NCI-H524 treated with DMSO at 0.1 percent for 48 hours (cell line): ENCODE measurements around the gene MON1B.
"Not testable (repeated sequence)": the region's sequence is repeated elsewhere in the genome, so short reads cannot be mapped to it uniquely, and the experiment has no call there.

ENCODE experiments used
- DNase-seq: peaks from one replicate; lab custom pipeline; 2025; lab: John Stamatoyannopoulos, UW

The MON1B gene

DNA sequence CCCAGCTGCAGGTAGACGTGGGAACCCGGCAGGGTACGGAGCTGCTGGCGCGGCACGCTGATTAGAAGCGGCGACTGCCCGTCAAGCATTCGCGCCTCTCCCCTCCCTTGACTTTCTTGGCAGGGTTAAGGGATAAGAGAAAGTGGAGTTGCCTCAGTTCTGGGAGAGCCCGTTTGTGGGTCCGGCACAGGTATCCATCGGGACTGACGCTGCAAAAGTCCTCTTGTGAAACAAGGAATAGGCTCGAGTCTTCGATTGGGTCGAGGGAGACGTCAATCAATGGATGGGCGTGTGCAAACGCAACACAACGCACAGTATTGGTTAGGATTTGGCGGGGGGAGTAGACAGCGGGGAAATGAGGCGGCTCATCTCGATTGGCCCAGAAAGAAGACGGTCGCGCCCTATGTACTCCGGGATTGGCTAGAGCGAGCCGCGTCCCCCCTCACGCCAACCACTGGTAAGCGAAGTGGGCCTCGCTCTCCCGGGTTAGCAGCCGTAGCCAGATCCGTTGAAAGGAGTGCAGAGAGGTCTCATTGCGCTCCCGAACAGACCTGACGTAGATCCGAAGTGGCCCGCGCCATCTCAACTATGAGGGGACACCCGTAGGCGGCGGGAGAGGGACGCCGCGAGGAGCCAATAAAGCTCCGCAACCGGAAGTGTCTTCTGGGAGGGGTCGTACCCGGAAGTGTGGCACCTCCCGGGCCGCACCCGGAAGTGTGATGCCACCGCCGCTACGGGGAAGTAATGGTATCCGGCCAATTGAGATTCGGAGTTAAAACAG lies at the start of gene MON1B:
TSS of gene MON1B (plus strand) at position 713 of the 781 bp plus-strand sequence. CDS start 296 bp downstream, outside the sequence.
- peak; percentile 98 for DNase-seq

- DNase-seq: no peak
Observed at GRCh38 chr16:77143364-77143763, 47.6 kb upstream of the MON1B start.

- no peak for DNase-seq
Observed at GRCh38 chr16:77148121-77148520, 42.9 kb upstream of the MON1B start.

GRCh38 chr16:77157346-77158058 lies 33.5 kb upstream of the MON1B start:
- no peak for DNase-seq

DNA sequence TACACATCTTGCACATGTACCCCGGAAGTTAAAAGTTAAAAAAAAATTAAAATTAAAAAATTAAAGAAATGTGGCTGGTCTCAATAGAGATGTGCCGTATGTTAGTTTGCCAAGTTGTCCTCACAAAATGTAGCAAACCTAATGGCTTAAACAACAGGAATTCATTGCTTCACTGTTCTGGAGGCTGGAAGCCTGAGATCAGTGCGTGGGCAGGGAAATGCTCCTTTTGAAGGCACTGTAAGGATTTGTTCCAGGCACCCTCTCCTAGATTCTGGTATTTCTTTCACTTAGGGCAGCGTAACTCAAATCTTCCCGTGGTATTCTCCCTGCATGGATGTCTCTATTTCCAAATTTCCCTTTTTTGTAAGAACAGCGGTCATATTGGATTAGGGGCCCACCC lies 32.7 kb upstream of the MON1B start:
- no peak for DNase-seq

DNA sequence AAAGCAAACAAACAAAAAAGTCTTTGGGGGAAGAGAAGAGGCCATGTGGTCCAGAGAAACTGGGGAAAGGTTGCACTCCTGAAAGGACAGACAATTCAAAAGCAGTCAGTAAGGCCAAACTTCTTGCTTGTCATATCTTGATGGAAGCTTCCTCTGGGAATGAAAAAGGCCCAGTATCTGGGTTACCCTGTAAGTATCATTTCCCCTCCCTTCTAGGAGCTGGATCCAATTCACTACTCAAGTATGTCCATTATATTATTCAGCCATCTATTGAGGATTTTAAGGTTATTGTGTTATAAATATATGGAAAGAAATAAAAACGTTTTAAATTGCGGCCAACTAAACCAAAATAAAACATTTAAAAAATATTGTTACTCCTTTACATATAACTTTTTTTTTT lies 26.0 kb upstream of the MON1B start:
- no peak for DNase-seq

- not testable (repeated sequence) for DNase-seq
Observed at GRCh38 chr16:77165536-77166236, 25.3 kb upstream of the MON1B start.

- DNase-seq: no peak
Observed at GRCh38 chr16:77166726-77167125, 24.3 kb upstream of the MON1B start.

- DNase-seq: no peak
Observed at GRCh38 chr16:77168901-77169300, 22.1 kb upstream of the MON1B start.

DNA sequence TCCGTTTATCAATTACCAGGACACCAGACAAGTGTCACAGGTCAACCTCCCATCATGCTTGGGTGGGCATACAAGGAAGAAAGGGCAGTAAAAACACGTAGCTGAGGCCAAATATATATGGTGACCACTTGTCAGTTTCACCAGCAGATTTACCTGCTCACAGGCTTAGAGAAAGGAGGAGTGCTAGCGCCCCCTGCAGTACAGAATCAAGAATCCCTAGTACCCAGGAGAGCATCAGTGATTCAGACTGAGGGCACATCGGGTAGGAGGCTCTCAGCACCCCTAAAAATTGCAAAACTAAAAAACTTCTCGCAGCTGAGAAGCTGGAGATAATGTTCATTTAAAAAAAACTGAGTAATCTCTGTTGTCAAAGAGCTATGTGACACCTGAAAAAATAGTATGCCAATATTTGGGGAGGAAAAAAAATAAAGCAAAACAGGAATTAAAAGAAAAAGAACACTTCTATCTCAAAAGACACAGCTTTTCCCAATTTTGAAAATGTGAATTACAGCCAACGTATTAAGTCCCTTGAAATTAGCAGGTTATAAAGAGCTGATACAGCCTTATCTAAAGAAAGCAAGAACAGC lies 21.2 kb upstream of the MON1B start:
- DNase-seq: peak; percentile 26

DNA sequence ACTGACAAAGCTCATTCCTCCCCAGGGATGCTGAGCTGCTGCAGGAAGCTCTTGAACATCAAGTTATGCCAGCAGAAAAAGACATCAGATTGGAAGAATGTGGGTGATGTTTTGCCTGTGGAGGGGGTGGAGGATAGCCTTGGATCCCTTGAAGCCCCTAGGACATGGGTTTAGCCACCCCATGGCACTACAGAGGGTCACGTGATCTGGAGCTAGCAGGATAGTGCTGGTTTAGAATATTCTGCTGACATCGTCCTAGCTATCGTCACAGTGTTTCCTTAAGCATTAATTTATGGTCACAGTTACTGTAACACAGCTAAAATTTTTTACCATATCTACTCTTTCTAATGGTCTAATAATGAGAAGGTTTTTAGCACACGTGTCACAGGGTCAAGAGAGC lies 20.2 kb upstream of the MON1B start:
- DNase-seq: no peak

DNA sequence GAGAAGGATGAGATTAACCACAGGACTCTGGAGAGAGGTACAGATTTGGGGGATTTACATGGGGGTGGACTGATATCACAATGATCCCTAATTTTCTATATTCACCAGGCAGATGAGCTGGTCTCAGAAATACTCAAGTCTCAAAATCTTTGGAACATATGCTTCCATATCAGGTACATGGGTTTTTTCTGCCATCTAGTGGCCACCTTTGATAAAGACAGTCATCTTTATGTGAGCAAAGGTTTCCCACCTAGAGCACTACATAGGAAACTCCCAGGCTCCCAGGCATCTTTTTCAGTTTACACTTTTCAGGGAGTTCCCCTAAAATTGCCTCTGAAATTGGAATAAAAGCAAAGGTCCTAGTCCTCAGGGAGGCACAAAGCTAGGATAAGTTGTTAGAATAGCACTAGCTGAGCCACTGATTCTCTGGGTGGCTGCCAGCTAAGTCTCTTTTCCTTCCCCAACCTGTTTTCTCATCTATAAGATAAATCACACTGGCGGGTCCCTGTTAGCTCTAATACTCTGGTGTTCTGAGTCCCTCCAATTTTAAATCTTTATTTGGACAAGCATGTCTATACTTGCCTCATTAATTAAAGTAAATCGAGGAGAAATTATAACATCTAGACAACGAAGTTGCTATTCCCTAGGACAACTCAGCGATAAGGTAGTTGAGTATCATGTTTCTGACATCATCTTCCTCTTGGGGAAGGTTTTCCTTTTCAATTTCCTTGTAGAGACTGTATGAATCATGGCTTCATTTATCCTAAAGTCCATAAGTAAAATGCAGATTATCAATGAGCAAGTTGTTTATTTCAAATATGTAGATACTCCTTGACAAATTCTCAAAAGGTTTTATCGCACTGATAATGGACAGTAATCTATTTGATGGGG lies 19.0 kb upstream of the MON1B start:
- peak; percentile 45 for DNase-seq

- DNase-seq: no peak
Observed at GRCh38 chr16:77172951-77173350, 18.0 kb upstream of the MON1B start.

DNA sequence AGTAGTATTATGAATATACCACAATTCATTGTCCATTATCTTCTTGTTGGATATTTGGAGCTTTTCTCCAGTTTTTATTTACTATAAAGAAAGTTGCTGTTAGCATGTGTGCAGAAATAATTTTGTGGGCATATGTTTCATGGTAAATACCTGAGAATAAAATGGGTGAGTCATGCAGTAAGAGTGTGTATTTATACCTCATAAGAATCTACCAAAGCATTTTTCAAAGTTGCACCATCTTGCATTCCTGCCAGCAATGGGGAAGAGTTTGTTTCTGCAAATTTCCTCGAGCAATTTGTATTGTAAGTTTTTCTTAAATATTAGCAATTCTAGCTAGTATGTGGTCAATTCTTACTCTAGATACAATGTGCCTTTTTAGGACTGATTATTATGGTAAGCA lies 7.9 kb upstream of the MON1B start:
- DNase-seq: no peak

DNA sequence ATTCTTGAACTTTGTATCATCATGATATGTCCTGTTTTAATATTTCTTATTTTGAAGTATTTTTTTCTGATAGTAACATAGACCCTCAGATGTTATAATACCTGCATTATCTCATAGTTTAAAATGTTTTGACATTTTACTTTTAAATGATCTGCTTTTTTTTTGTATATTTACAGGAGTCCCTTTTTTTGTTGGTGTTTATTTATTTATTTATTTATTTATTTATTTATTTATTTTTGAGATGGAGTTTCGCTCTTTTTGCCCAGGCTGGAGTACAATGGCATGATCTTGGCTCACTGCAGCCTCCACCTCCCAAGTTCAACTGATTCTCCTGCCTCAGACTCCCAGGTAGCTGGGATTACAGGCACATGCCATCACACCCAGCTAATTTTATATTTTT lies 4.7 kb upstream of the MON1B start:
- DNase-seq: not testable (repeated sequence)

- no peak for DNase-seq
Observed at GRCh38 chr16:77190190-77190477, 856 bp upstream of the MON1B start.

GRCh38 chr16:77191259-77191969 lies 424 bp downstream of the MON1B start:
- DNase-seq: no peak

DNA sequence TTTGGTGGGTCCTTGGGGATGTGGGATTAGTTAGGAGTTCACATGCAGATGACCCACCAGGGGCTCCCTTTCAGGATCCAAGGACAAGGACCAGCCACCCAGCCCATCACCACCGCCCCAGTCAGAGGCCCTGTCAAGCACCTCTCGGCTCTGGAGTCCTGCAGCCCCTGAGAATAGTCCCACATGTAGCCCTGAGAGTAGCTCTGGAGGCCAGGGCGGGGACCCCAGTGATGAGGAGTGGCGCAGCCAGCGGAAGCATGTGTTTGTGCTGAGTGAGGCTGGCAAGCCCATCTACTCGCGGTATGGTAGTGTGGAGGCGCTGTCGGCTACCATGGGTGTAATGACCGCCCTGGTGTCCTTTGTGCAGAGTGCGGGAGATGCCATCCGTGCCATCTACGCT lies 2.4 kb downstream of the MON1B start:
- no peak for DNase-seq

- DNase-seq: no peak
Observed at GRCh38 chr16:77194295-77195231, 3.6 kb downstream of the MON1B start.

- DNase-seq: no peak
Observed at GRCh38 chr16:77195411-77195810, 4.4 kb downstream of the MON1B start.
